ENCODE results near the gene UBALD1. TPM values are rescaled to one million over a fixed set of nuclear protein-coding genes. Genes with fewer than 3 reads are reported as not detected.

Gene UBALD1
- total and polyA plus RNA-seq, 10 of the 15 experiments (the other 5 are each of a cell fraction or from before 2014, with no cell fraction given): 0.05 to 32.7 (median 5.1) TPM

DNA sequence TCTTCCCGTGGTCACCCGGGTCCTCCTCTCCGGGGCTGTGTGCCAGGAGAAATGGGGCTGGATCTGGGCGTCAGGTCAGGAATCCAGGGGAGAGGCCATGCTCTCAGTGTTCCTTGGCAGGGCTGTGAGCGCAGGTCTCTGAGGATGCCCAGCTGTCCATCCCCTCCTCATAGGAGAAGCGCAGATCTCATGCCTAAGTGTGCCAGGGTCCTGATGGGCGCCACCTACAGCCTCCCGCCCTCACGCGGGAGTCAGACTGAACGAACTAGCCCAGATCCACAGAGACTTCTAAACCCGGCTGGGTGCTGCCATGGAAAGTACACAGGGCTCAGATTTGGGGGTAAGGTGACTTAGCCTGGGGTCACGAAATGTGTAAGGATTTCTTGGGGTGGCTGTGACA is 34.2 kb upstream of the UBALD1 start:
- FAIRE-seq: no peak

More for the DNA sequence above, 34.2 kb upstream of the UBALD1 start:
- intact Hi-C loops (cut with micrococcal nuclease; ENCODE audit: unreplicated experiment) (no loop called here), in situ Hi-C loops (cut with MboI) (no loop called here)
- Histone ChIP-seq H3K36me3 (ENCODE audit: control insufficient read depth in 2 of 2, insufficient read depth in 2 of 2, low read length in 1 of 2) (peaks cover 7 to 28% of the 10 kb centered on the region in 2 experiments; a peak in 3 of 4 replicates), H3K4me1 (ENCODE audit: control insufficient read depth, insufficient read depth, low read length) (no peaks in the 10 kb centered on the region), H3K4me3 (no peak overlapping the region), H3K79me2 (ENCODE audit: control insufficient read depth, insufficient read depth, low read length) (peaks cover under 1% of the 10 kb centered on the region), H2AFZ (ENCODE audit: control insufficient read depth, low read depth, low read length) (no peak overlapping the region), H4K20me1 (ENCODE audit: control insufficient read depth, insufficient read depth) (no peaks in the 10 kb centered on the region), H3K9me3 (replicated peaks; ENCODE audit: control insufficient read depth, insufficient read depth, low read length) (no peaks in the 10 kb centered on the region), H3K27ac (ENCODE audit: control insufficient read depth, insufficient read depth) (no peak overlapping the region), H3K4me2 (ENCODE audit: control insufficient read depth, insufficient read depth) (no peak overlapping the region), H3K27me3 (replicated peaks in 1 of 2; ENCODE audit: control insufficient read depth in 2 of 2, insufficient read depth in 2 of 2, low read length in 1 of 2) (no peaks in the 10 kb centered on the region), H3K9ac (ENCODE audit: control insufficient read depth, insufficient read depth, low read length) (no peak overlapping the region)
- TF ChIP-seq, protein P1, sequence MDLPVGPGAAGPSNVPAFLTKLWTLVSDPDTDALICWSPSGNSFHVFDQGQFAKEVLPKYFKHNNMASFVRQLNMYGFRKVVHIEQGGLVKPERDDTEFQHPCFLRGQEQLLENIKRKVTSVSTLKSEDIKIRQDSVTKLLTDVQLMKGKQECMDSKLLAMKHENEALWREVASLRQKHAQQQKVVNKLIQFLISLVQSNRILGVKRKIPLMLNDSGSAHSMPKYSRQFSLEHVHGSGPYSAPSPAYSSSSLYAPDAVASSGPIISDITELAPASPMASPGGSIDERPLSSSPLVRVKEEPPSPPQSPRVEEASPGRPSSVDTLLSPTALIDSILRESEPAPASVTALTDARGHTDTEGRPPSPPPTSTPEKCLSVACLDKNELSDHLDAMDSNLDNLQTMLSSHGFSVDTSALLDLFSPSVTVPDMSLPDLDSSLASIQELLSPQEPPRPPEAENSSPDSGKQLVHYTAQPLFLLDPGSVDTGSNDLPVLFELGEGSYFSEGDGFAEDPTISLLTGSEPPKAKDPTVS (IDR thresholded peaks at IDR 0.05; ENCODE audit: low read depth, low read length): no peak
- TF ChIP-seq SREBF2 (IDR thresholded peaks at IDR 0.05; ENCODE audit: low read length) (no peak), CREM (IDR thresholded peaks at IDR 0.05; ENCODE audit: low read depth) (no peak), PML (IDR thresholded peaks at IDR 0.05; ENCODE audit: low read length) (no peak), SMAD1 (IDR thresholded peaks at IDR 0.05; ENCODE audit: low read depth, partially characterized antibody) (no peak), STAT3 (IDR thresholded peaks at IDR 0.05; ENCODE audit: low read depth, low read length) (no peak), ZNF384 (IDR thresholded peaks at IDR 0.05; ENCODE audit: borderline replicate concordance, low read depth, low read length) (no peak), ZSCAN29 (IDR thresholded peaks at IDR 0.05) (no peak), NRF1 (conservative IDR thresholded peaks at IDR 0.05; ENCODE audit: low read depth, low read length) (no peak), PAX8 (IDR thresholded peaks at IDR 0.05) (no peak), RB1 (IDR thresholded peaks at IDR 0.05; ENCODE audit: borderline replicate concordance) (no peak), EGR1 (IDR thresholded peaks at IDR 0.05; ENCODE audit: borderline replicate concordance in 1 of 2, low read depth in 2 of 2, low read length in 2 of 2) (no peak), BRCA1 (IDR thresholded peaks at IDR 0.05; ENCODE audit: low read depth, low read length) (no peak), CBX5 (IDR thresholded peaks at IDR 0.05; ENCODE audit: low read depth) (no peak), KLF5 (IDR thresholded peaks at IDR 0.05; ENCODE audit: partially characterized antibody) (no peak), CBX3 (IDR thresholded peaks at IDR 0.05; ENCODE audit: borderline replicate concordance, low read depth) (no peak), HCFC1 (IDR thresholded peaks at IDR 0.05; ENCODE audit: low read length) (no peak)
- TF ChIP-seq, protein P2, sequence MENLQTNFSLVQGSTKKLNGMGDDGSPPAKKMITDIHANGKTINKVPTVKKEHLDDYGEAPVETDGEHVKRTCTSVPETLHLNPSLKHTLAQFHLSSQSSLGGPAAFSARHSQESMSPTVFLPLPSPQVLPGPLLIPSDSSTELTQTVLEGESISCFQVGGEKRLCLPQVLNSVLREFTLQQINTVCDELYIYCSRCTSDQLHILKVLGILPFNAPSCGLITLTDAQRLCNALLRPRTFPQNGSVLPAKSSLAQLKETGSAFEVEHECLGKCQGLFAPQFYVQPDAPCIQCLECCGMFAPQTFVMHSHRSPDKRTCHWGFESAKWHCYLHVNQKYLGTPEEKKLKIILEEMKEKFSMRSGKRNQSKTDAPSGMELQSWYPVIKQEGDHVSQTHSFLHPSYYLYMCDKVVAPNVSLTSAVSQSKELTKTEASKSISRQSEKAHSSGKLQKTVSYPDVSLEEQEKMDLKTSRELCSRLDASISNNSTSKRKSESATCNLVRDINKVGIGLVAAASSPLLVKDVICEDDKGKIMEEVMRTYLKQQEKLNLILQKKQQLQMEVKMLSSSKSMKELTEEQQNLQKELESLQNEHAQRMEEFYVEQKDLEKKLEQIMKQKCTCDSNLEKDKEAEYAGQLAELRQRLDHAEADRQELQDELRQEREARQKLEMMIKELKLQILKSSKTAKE (IDR thresholded peaks at IDR 0.05; ENCODE audit: low read depth, poor library complexity, severe bottlenecking): no peak
- TF ChIP-seq, protein P3, sequence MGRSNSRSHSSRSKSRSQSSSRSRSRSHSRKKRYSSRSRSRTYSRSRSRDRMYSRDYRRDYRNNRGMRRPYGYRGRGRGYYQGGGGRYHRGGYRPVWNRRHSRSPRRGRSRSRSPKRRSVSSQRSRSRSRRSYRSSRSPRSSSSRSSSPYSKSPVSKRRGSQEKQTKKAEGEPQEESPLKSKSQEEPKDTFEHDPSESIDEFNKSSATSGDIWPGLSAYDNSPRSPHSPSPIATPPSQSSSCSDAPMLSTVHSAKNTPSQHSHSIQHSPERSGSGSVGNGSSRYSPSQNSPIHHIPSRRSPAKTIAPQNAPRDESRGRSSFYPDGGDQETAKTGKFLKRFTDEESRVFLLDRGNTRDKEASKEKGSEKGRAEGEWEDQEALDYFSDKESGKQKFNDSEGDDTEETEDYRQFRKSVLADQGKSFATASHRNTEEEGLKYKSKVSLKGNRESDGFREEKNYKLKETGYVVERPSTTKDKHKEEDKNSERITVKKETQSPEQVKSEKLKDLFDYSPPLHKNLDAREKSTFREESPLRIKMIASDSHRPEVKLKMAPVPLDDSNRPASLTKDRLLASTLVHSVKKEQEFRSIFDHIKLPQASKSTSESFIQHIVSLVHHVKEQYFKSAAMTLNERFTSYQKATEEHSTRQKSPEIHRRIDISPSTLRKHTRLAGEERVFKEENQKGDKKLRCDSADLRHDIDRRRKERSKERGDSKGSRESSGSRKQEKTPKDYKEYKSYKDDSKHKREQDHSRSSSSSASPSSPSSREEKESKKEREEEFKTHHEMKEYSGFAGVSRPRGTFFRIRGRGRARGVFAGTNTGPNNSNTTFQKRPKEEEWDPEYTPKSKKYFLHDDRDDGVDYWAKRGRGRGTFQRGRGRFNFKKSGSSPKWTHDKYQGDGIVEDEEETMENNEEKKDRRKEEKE (IDR thresholded peaks at IDR 0.05): no peak
- BruUV-seq (replicated peaks): no TSS peak
- DNase-seq (ENCODE audit: low read depth, low spot score): no peak
- 95% methylated on average over 13 of the region's 13 CpGs for WGBS (ENCODE audit: insufficient coverage, insufficient replicate concordance, low lambda C conversion rate, missing lambda C conversion rate)
- ChIA-PET CTCF (interaction anchor here (0.5 to 1.8 kb wide), 2 partner anchors 25 to 361 kb away, joined by 3 to 5 read pairs; no protein-coding TSS in a partner anchor), RAD21 (ENCODE audit: unreplicated experiment) (no interaction called here), SMC1A (ENCODE audit: uncharacterized antibody, unreplicated experiment) (no interaction called here), POLR2A (no interaction called here)
- no peak for ATAC-seq

All from GM12878 (cell line).